GM19023 (cell line): ENCODE measurements around the gene FCGR3B.
"Not testable (repeated sequence)": the region's sequence is repeated elsewhere in the genome, so short reads cannot be mapped to it uniquely, and the experiment has no call there.

Source experiments
- ATAC-seq: cut with Tn5 transposase; IDR thresholded peaks from one replicate; pipeline ENCODE4 v1.9.1; 2021; ENCODE audit warnings: mild to moderate bottlenecking, moderate library complexity; ENCODE audit not compliant: unreplicated experiment

The FCGR3B gene

GRCh38 chr1:161631076-161631475 is at the start of gene FCGR3B:
FCGR3B (minus strand) TSS chr1:161631176; CDS start chr1:161631094, 82 bp downstream.
- no peak for ATAC-seq

DNA sequence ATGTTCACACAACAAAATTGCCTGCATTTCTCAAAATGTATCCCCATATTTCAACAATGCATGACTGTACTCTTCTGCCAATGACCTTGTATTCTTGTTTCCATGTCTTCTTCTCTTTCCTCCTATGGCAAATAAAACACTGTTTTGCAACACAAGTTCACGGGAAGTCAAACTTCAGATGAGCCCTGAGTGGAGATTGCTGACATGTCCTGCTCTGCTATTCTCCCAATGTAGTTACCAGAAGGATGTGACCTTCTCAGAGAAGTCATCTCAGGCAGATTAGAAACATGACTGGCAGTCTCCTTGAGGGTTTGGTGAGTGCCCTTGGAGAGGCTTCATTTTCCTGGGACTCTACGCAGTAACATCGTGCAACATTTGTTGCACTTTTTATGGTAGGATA is 47.5 kb upstream of the FCGR3B start:
- ATAC-seq, result no peak

DNA sequence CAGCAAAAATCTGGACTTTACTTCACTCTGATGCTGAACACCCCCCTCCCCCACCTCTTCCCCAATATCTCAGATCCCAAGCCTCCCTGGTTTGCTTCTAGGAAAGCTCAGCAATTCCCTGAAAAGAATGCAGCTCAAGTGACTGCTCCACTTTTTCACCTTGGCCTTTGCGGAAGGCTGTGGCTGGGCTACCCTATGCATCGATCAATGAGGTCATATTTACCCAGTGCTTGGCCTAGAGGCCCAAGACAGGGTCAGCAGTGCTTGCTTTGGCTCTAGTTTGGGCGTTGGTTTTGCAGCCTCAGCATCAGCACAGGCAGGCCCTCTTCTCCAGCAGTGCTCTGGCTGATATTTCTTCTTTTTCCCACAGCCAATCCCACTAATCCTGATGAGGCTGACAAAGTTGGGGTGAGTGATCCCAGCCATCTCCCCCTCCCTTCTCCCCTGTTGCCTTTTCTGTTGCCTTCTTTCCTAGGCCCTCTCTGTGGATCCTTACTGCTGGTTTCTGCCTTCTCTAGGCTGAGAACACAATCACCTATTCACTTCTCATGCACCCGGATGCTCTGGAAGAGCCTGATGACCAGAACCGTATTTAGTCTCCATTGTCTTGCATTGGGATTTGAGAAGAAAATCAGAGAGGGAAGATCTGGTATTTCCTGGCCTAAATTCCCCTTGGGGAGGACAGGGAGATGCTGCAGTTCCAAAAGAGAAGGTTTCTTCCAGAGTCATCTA is 46.1 kb upstream of the FCGR3B start:
- no peak for ATAC-seq

- ATAC-seq, result no peak
These were observed 45.5 kb upstream of the FCGR3B start for GRCh38 chr1:161676441-161676840.

DNA sequence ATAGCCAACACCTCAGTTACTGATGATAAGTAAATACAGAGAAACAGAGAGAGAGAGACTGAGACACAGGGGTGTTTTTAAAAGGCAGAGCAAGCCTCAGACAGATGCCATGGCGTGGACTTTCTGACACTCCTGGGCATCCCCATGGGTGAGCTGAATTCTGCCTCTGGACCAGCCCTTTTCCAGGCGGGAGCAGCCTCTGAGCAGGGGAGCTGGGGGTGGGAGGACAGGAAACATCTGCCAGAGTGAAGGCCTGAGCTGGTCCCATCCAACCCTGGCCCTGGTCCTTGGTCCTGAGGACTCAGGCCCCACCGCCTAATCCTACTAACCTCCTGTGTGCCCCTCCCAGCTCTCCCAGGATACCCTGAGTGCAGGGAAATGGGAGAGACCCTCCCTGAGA is 43.9 kb upstream of the FCGR3B start:
- not testable (repeated sequence) for ATAC-seq

- not testable (repeated sequence) for ATAC-seq
These were observed 43.5 kb upstream of the FCGR3B start for GRCh38 chr1:161674447-161674846.

- ATAC-seq, result not testable (repeated sequence)
These were observed 42.5 kb upstream of the FCGR3B start for GRCh38 chr1:161673437-161673836.

DNA sequence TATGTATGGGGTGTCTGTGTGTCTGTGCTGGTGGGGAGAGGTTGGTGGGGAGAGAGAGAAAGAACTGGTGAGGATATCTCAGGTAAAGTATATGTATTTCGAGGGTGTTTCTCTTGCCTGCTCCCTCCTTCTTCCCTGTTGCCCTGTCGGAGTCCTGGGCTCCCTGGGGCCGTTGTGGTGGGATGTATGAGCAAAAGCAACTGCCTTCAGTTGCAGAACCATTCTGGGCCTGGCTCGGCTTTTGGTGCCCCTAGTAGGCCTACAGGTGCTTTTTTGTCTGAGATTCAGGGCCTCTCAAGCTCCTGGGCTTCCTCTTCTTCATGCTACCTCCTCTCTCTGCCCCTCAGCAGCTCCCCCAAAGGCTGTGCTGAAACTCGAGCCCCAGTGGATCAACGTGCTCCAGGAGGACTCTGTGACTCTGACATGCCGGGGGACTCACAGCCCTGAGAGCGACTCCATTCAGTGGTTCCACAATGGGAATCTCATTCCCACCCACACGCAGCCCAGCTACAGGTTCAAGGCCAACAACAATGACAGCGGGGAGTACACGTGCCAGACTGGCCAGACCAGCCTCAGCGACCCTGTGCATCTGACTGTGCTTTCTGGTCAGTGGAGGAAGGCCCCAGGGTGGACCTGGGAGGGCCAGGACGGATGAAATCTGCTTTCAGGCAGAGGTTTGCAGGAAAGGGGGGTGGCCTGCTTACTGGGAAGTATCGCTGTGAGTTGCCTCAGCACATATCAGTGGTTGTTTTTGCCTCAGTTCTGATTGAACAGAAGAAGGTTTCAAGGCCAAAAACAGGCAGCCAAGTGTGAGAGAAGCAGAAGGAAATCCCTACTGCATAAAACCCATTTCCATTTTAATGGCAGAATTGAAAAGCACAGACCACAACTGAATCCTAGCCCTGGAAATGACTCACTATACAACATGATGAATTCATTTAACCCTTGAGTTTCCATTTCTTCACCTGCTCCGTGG is 40.4 kb upstream of the FCGR3B start:
- not testable (repeated sequence) for ATAC-seq

DNA sequence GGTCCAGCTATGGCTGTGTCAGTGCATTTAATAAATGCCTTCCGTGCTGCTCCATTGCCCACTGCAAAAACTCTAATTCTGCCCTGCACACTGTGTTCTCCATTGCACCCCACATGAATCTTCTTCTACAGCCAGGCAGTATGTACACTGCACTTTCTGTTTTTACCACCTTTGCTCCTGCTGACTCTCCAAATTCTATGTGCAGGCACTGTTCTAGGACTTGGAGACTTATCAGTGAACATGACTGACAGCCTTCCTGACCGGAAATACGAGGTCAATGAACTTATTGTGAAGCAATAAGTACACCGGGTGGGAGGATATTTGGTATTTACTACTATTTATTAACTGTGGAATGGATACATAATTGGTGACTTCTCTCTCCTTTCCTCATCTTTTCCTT is 33.7 kb upstream of the FCGR3B start:
- ATAC-seq, result not testable (repeated sequence)

GRCh38 chr1:161663569-161663968 is 32.6 kb upstream of the FCGR3B start:
- peak; percentile 11 for ATAC-seq

DNA sequence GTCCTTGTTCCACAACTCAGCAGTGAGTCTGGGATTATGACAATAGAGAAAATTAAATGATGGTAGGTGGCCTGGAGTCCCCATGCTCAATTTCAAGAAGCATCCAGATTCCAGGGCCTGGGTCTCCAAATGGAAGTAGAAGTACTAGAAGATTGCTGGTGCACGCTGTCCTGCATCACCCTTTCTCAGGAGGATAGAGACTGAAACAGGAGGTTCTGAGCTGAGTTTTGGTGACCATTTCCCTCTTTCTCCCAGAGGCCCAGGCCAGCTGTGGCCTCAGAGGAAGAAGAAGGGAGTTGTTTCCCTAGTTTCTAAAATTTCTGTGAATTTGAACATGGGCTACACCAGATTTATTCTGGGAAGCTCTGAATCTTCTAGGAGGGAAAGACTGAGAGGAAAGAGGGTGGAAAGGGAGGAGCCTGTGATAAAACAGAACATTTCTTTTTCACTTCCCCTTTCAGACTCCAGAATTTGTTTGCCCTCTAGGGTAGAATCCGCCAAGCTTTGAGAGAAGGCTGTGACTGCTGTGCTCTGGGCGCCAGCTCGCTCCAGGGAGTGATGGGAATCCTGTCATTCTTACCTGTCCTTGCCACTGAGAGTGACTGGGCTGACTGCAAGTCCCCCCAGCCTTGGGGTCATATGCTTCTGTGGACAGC is 31.8 kb upstream of the FCGR3B start, which contains the start of gene FCGR2B:
FCGR2B (plus strand) TSS at position 460 of the 656 bp plus-strand sequence; CDS start at position 559, 99 bp downstream.
- peak; percentile 64 for ATAC-seq

- ATAC-seq, result not testable (repeated sequence)
These were observed 30.8 kb upstream of the FCGR3B start for GRCh38 chr1:161661660-161662311.

DNA sequence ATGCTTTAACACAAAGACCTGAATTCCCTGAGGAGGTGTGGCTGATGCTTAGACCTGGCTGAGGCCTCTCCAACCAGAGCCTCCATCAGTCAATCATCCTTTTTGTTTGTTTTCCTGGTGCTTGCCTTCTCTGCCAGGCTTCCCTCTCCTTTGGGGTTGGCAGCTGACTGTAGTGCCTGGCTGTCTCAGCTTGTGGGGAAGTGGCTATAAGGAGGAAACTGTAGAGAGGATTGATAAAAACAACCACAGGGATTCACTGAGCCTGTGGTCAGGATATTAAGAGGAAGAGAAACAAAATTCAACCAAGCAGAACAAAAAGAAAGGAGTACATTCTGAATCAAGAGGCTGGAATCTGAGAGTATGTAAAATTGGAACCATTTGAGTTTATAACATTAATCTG is 27.5 kb upstream of the FCGR3B start:
- not testable (repeated sequence) for ATAC-seq

- ATAC-seq, result not testable (repeated sequence)
These were observed 23.0 kb upstream of the FCGR3B start for GRCh38 chr1:161653971-161654370.

DNA sequence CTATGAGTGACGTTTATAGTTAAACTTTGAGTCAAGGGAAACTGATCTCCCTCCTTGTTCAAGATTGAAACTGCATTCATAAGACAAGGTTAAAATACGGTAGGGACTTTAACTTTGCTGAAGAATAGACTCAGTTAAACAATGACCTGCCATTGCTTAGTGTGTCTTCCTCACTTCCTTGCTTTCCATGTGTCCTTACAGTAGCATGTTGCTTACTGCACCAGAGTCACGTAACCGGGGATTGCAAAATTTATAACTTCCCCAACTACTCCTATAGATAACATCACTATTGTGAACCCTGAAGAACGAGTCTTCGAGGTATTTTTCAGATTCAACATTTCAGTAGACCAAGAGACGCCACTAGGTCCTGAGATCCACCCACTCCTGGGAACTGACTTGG is 22.6 kb upstream of the FCGR3B start:
- not testable (repeated sequence) for ATAC-seq

GRCh38 chr1:161647507-161648360 is 16.8 kb upstream of the FCGR3B start:
- not testable (repeated sequence) for ATAC-seq

DNA sequence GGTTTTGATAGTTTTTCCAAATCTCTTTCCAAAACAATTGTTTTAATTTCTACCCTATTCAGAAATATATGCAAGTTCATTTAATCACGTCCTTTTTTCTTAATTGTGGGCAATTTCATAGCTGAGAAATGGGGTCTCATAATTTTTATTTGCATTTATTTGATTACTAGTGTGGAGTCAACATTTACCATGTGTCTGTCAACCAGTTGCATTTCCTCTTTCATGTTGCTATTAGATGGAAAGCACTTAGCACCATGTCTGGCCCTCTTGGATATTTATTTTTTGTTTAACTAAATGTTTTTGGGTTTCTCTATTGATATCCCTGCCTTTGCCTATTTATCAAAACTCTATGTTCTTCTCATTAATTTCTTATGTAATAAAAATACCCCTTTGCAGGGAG is 13.9 kb upstream of the FCGR3B start:
- not testable (repeated sequence) for ATAC-seq

GRCh38 chr1:161643481-161644208 is 12.7 kb upstream of the FCGR3B start:
- not testable (repeated sequence) for ATAC-seq

DNA sequence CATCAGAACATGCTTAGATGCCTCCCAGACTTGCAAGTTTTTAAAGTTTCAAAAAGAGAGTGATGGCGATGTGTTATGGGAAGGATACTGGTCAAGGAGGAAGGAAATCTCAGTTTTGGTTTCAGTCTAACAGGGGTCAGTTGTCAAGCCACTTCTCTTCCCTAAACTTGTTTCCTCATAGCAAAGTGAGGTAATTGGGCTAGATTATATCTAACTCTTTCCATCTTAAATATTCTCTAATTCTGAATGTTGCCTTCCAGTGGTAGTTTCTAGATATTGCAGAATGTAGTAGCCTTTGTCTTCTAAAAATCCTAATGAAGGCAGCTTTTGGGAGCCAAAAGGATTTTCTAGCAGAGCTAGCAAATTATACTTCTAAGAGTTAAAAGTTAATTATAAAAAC is 11.7 kb upstream of the FCGR3B start:
- ATAC-seq, result not testable (repeated sequence)
